GM12891 (cell line): ENCODE measurements around the gene OLFM1.

Experiments used
- POLR2A ChIP-seq: IDR thresholded peaks from 2 replicates; pipeline ENCODE4 v1.6.1; 2011; ENCODE audit warnings: low read depth, low read length, control low read depth
- POLR2AphosphoS5 ChIP-seq: IDR thresholded peaks from 2 replicates; pipeline ENCODE4 v1.6.1; 2011; ENCODE audit warnings: low read depth, low read length, control low read depth
- TAF1 ChIP-seq: IDR thresholded peaks from 2 replicates; pipeline ENCODE4 v1.6.1; 2011; ENCODE audit warnings: low read depth, low read length, control low read depth

- TF ChIP-seq POLR2AphosphoS5, result no peak
- TF ChIP-seq TAF1, result no peak
- TF ChIP-seq POLR2A, result no peak
These were observed 67.9 kb downstream of the OLFM1 start for GRCh38 chr9:135155396-135155795.
